Naive B cell (primary cell): ENCODE results near the gene SMIM11. TPM values are rescaled to one million over a fixed set of nuclear protein-coding genes. Genes with fewer than 3 reads are reported as not detected.
"Not testable (repeated sequence)": the region's sequence is repeated elsewhere in the genome, so short reads cannot be mapped to it uniquely, and the experiment has no call there.

ENCODE experiments used
- ATAC-seq, 2 donors: fragments of 150-1000 bp; cut with Tn5 transposase; 2 replicates each; pipeline ENCODE4 v1.10.0; 2021; ENCODE audit warnings: low read depth in 2 of 2, mild to moderate bottlenecking in 2 of 2, moderate library complexity in 2 of 2
- DNase-seq: peaks from one replicate; pipeline ENCODE4 v3.0.0; 2022
- H3K27ac Mint-ChIP-seq, 6 donors: one replicate each; pipeline ENCODE4 v1.8.0; 2020 to 2022; ENCODE audit warnings: mild to moderate bottlenecking in 6 of 6, mixed read lengths in 6 of 6, moderate library complexity in 5 of 6, inconsistent platforms in 2 of 6
- H3K27me3 Mint-ChIP-seq, 3 donors: one replicate each; pipeline ENCODE4 v1.8.0; 2021 to 2022; ENCODE audit warnings: mixed read lengths in 3 of 3, mild to moderate bottlenecking in 1 of 3
- H3K36me3 Mint-ChIP-seq, 2 donors: one replicate each; pipeline ENCODE4 v1.8.0; 2020 to 2022; ENCODE audit warnings: mixed read lengths in 2 of 2, inconsistent platforms in 1 of 2, mild to moderate bottlenecking in 1 of 2
- H3K4me1 Mint-ChIP-seq, 3 donors: one replicate each; pipeline ENCODE4 v1.8.0; 2020 to 2022; ENCODE audit warnings: mixed read lengths in 3 of 3, inconsistent platforms in 1 of 3, mild to moderate bottlenecking in 1 of 3, moderate library complexity in 1 of 3
- H3K4me3 Mint-ChIP-seq, 8 donors: one replicate each; pipeline ENCODE4 v1.8.0; 2020 to 2022; ENCODE audit warnings: mild to moderate bottlenecking in 8 of 8, mixed read lengths in 8 of 8, moderate library complexity in 8 of 8, inconsistent platforms in 2 of 8
- H3K9me3 Mint-ChIP-seq, 7 donors: one replicate each; pipeline ENCODE4 v1.8.0; 2020 to 2022; ENCODE audit warnings: mixed read lengths in 7 of 7, mild to moderate bottlenecking in 5 of 7, inconsistent platforms in 2 of 7, moderate library complexity in 1 of 7
- polyA plus RNA-seq, 6 donors: library from polyadenylated mRNA; unstranded; fragments of 300-500 nt; fragmentation: Illumina TruSeq; gene quantifications; one replicate each; pipeline ENCODE4 v1.2.3, GENCODE V29; 2021; ENCODE audit warnings: low read depth in 6 of 6

Gene SMIM11
- polyA plus RNA-seq, 6 donors from 2014 or later, result 8.0 to 37.8 (median 12.1) TPM

DNA sequence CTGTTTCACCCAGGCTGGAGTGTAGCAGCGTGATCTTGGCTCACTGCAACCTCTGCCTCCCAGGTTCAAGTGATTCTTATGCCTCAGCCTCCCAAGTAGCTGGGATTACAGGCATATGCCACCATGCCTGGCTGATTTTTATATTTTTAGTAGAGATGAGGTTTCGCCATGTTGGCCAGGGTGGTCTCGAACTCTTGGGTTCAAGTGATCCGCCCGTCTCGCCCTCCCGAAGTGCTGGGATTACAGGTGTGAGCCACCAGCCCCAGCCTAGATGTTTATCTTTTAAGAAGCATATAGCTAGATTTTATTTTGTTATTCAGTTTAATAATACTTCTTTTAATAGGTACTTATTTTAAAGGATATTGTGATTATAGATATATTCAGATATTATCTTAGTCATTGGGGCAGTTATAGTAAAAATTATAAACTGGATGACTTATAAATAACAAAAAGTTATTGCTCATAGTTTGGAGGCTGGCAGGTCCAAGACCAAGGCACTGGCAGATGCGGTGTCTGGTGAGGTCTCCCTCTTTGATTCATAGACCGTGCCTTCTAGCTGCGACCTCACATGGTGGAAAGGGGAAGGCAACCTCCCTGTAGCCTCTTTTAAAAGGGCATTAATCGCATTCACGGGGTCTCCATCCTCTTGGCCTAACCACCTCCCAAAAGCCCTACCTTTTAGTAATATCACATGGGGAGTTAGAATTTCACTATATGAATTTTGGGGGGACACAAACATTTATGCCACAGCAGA is 14.6 kb upstream of the SMIM11 start:
- peaks cover 4 to 8% (median 7%) of the 10 kb centered on the region in 3 donors for H3K4me1 Mint-ChIP-seq
- DNase-seq (no peak), ATAC-seq (peak in 1 of 2 donors; percentile 32)
- H3K27ac Mint-ChIP-seq, result no peak overlapping the region
- H3K36me3 Mint-ChIP-seq, result peaks cover 9 to 11% of the 10 kb centered on the region in 2 donors
- H3K9me3 Mint-ChIP-seq, result peaks cover 2 to 25% (median 5%) of the 10 kb centered on the region in 7 donors
- H3K4me3 Mint-ChIP-seq, result no peak overlapping the region
- H3K27me3 Mint-ChIP-seq, result peaks cover 6 to 31% (median 27%) of the 10 kb centered on the region in 3 donors

DNA sequence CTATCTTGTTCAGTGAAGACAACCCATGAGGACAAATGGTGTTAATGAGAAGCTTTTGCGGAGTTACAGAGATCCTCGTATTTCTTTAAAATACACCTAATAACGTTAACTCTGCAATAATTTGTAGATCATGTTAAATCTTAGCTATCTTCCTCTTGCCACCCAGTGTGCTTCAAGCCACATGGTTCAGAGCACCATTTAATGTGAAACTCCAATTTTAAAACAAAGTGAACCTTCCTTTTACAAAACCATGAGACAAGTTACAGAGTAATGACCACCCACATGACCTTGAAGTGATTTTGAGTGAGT is 13.2 kb upstream of the SMIM11 start:
- no peak overlapping the region for H3K27ac Mint-ChIP-seq
- peak overlapping the region in 1 of 8 donors; percentile 2 for H3K4me3 Mint-ChIP-seq
- DNase-seq, result no peak
- no peak for ATAC-seq
- H3K4me1 Mint-ChIP-seq, result peaks cover 4 to 8% (median 7%) of the 10 kb centered on the region in 3 donors
- H3K9me3 Mint-ChIP-seq, result peaks cover 2 to 21% (median 5%) of the 10 kb centered on the region in 7 donors
- peaks cover 5 to 23% (median 12%) of the 10 kb centered on the region in 3 donors for H3K27me3 Mint-ChIP-seq
- peaks cover 8 to 9% of the 10 kb centered on the region in 2 donors for H3K36me3 Mint-ChIP-seq

- Mint-ChIP-seq H3K27ac (no peak overlapping the region), H3K36me3 (peaks cover 8 to 9% of the 10 kb centered on the region in 2 donors), H3K4me3 (no peak overlapping the region), H3K9me3 (peaks cover 2 to 15% (median 5%) of the 10 kb centered on the region in 7 donors), H3K4me1 (peaks cover 4 to 8% (median 7%) of the 10 kb centered on the region in 3 donors), H3K27me3 (peaks cover 8 to 23% (median 10%) of the 10 kb centered on the region in 3 donors)
- no peak for ATAC-seq
- DNase-seq, result no peak
These were observed 12.6 kb upstream of the SMIM11 start for GRCh38 chr21:34362670-34363069.

- H3K4me1 Mint-ChIP-seq, result peaks cover 4 to 8% (median 7%) of the 10 kb centered on the region in 3 donors
- H3K9me3 Mint-ChIP-seq, result peaks cover 0 to 4% (median 3%) of the 10 kb centered on the region in 7 donors
- H3K27me3 Mint-ChIP-seq, result peaks cover 9 to 24% (median 12%) of the 10 kb centered on the region in 3 donors
- H3K27ac Mint-ChIP-seq, result no peak within 1 kb of the TSS
- ATAC-seq (no peak), DNase-seq (no peak)
- H3K4me3 Mint-ChIP-seq, result no peak within 1 kb of the TSS
- peaks cover 4 to 5% of the 10 kb centered on the region in 2 donors for H3K36me3 Mint-ChIP-seq
These were observed 11.6 kb upstream of the SMIM11 start, which contains the start of gene KCNE2 for GRCh38 chr21:34363733-34364132. KCNE2 (plus strand) TSS chr21:34364006; CDS start chr21:34370479, 6,473 bp downstream.

DNA sequence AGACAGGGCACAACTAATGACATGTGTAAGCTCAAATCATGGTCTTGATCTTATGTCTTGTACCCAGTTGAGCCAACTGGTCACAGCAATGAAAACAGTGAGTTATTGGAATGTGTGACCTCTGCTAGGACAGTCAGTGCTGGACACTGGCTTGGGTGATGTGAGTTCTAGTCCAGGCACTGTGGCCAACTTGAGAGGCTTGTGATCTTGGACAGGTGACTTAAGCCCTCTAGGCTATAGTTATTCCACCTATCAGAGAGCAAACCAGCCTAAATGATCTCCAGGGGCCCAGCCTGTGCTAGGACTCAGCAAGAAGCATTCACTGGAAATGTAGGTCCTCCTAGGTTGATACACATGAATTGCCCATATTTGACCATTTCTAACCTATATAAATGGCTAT is 10.4 kb upstream of the SMIM11 start:
- Mint-ChIP-seq H3K9me3 (no peaks in the 10 kb centered on the region), H3K4me3 (no peak overlapping the region), H3K36me3 (no peaks in the 10 kb centered on the region), H3K27ac (no peak overlapping the region), H3K4me1 (peaks cover 4 to 8% (median 7%) of the 10 kb centered on the region in 3 donors), H3K27me3 (peaks cover 12 to 24% (median 20%) of the 10 kb centered on the region in 3 donors)
- ATAC-seq, result no peak
- no peak for DNase-seq

GRCh38 chr21:34365809-34366208 is 9.5 kb upstream of the SMIM11 start:
- no peaks in the 10 kb centered on the region for H3K36me3 Mint-ChIP-seq
- DNase-seq (no peak), ATAC-seq (no peak)
- H3K4me3 Mint-ChIP-seq, result no peak overlapping the region
- peaks cover 4 to 8% (median 7%) of the 10 kb centered on the region in 3 donors for H3K4me1 Mint-ChIP-seq
- no peak overlapping the region for H3K27ac Mint-ChIP-seq
- H3K9me3 Mint-ChIP-seq, result no peaks in the 10 kb centered on the region
- peaks cover 19 to 25% (median 24%) of the 10 kb centered on the region in 3 donors for H3K27me3 Mint-ChIP-seq

DNA sequence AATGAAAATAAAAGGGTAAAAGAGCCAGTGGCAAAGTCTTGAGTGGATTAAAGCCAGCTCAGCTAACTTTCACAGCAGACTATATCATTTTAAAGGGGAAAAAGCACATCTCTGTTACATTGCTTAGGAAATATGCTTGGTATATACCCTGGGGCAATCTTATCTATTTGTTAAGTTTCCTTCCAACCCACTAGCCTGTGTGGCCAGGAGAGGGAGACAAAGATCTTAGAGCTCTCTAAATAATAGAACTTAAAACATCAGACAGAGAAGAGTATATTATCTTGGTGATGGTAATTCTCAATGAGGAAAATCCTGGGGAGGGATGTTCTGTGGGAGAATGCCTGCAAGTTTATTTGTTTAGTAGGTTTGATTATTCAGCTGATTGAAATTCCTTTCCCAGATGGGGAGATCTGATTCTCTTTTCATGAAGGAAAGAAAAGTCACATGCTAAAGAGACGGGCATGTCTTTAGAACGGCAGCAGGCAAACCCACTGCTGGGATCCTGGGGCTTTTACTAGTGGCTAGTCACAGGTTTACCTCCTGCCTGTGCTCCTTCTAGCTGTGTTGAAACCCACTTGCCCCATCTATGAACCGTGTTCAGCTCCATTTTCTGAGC is 7.9 kb upstream of the SMIM11 start:
- H3K27ac Mint-ChIP-seq, result no peak overlapping the region
- no peaks in the 10 kb centered on the region for H3K9me3 Mint-ChIP-seq
- DNase-seq, result peak; percentile 20
- no peaks in the 10 kb centered on the region for H3K36me3 Mint-ChIP-seq
- peak; percentile 65 to 72 for ATAC-seq
- peaks cover 19 to 23% (median 22%) of the 10 kb centered on the region in 3 donors for H3K27me3 Mint-ChIP-seq
- no peak overlapping the region for H3K4me3 Mint-ChIP-seq
- H3K4me1 Mint-ChIP-seq, result peaks cover 0 to 3% (median 0%) of the 10 kb centered on the region in 3 donors

- Mint-ChIP-seq H3K27ac (no peak overlapping the region), H3K9me3 (no peaks in the 10 kb centered on the region), H3K27me3 (peaks cover 19 to 23% (median 22%) of the 10 kb centered on the region in 3 donors), H3K36me3 (no peaks in the 10 kb centered on the region), H3K4me3 (no peak overlapping the region), H3K4me1 (no peaks in the 10 kb centered on the region)
- ATAC-seq (no peak), DNase-seq (no peak)
These were observed 5.6 kb upstream of the SMIM11 start for GRCh38 chr21:34369741-34370140.

GRCh38 chr21:34372321-34372720 is 3.0 kb upstream of the SMIM11 start:
- no peaks in the 10 kb centered on the region for H3K4me1 Mint-ChIP-seq
- no peaks in the 10 kb centered on the region for H3K36me3 Mint-ChIP-seq
- DNase-seq (no peak), ATAC-seq (no peak)
- peak overlapping the region in 1 of 8 donors; percentile 54 for H3K4me3 Mint-ChIP-seq
- no peaks in the 10 kb centered on the region for H3K9me3 Mint-ChIP-seq
- H3K27me3 Mint-ChIP-seq, result peaks cover 17 to 23% (median 22%) of the 10 kb centered on the region in 3 donors
- H3K27ac Mint-ChIP-seq, result peak overlapping the region in 1 of 6 donors; percentile 84

GRCh38 chr21:34374462-34374861 is 845 bp upstream of the SMIM11 start:
- H3K4me1 Mint-ChIP-seq, result not testable (repeated sequence)
- H3K27me3 Mint-ChIP-seq, result peaks cover 8 to 12% (median 11%) of the 10 kb centered on the region in 3 donors

DNA sequence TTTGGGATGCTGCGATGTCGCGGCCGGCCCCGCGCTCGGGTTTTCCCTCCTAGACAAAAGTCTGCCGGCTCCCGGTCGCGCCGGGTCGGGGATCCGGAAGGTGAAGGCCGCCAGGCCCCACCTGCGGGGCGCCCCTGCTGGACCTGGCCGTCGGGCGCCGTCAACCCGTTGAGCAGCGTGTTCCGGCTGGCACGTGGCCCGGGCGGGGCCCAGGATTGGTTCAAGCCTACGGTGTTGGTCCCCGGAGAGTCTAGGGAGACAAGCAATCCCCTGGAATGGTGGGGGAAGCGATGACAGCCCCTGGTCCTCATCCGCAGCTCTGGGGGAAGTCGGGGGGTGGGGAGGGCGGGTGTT is 289 bp downstream of the SMIM11 start:
- not testable (repeated sequence) for H3K4me1 Mint-ChIP-seq, DNase-seq, H3K27me3 Mint-ChIP-seq, H3K36me3 Mint-ChIP-seq, H3K9me3 Mint-ChIP-seq, H3K4me3 Mint-ChIP-seq, H3K27ac Mint-ChIP-seq
- ATAC-seq, result peak; percentile 78 to 81

More at GRCh38 chr21:34374462-34374861, 845 bp upstream of the SMIM11 start:
- ATAC-seq, DNase-seq, H3K36me3 Mint-ChIP-seq, H3K27ac Mint-ChIP-seq, H3K9me3 Mint-ChIP-seq, H3K4me3 Mint-ChIP-seq: not testable (repeated sequence)

GRCh38 chr21:34383138-34383537 is 7.8 kb downstream of the SMIM11 start:
- not testable (repeated sequence) for H3K4me3 Mint-ChIP-seq, H3K36me3 Mint-ChIP-seq, H3K4me1 Mint-ChIP-seq, H3K27ac Mint-ChIP-seq, H3K27me3 Mint-ChIP-seq, ATAC-seq, H3K9me3 Mint-ChIP-seq, DNase-seq

GRCh38 chr21:34383724-34384415 is 8.6 kb downstream of the SMIM11 start:
- H3K9me3 Mint-ChIP-seq, H3K27me3 Mint-ChIP-seq, H3K4me3 Mint-ChIP-seq, H3K27ac Mint-ChIP-seq, H3K36me3 Mint-ChIP-seq, DNase-seq, H3K4me1 Mint-ChIP-seq: not testable (repeated sequence)
- peak in 1 of 2 donors; percentile 16 for ATAC-seq
